Astrocyte of the cerebellum (primary cell): ENCODE data around the gene SIRT1.
A peak's percentile ranks its signal among the peaks of the same experiment; 100 is the strongest.
"Not testable (repeated sequence)": the region's sequence is repeated elsewhere in the genome, so short reads cannot be mapped to it uniquely, and the experiment has no call there.

Experiments
- DNase-seq: peaks from one replicate; pipeline ENCODE4 v3.0.0-alpha.2; 2011; ENCODE audit warnings: low read depth
- H3K4me3 ChIP-seq: 2 replicates; pipeline ENCODE4 v1.5.1; 2011; ENCODE audit warnings: mild to moderate bottlenecking, low read depth, low read length, moderate library complexity
- in situ Hi-C: cut with HindIII; loops from 2 replicates; pipeline ENCODE4 v1.10.0; 2017; ENCODE audit warnings: low sequenced_read_pairs
- TF ChIP-seq, protein P1 (sequence below): IDR thresholded peaks from 2 replicates; pipeline ENCODE4 v1.5.1; 2012; ENCODE audit warnings: low read length, low read depth, moderate library complexity, mild to moderate bottlenecking; ENCODE audit errors: missing control alignments

The SIRT1 gene

DNA sequence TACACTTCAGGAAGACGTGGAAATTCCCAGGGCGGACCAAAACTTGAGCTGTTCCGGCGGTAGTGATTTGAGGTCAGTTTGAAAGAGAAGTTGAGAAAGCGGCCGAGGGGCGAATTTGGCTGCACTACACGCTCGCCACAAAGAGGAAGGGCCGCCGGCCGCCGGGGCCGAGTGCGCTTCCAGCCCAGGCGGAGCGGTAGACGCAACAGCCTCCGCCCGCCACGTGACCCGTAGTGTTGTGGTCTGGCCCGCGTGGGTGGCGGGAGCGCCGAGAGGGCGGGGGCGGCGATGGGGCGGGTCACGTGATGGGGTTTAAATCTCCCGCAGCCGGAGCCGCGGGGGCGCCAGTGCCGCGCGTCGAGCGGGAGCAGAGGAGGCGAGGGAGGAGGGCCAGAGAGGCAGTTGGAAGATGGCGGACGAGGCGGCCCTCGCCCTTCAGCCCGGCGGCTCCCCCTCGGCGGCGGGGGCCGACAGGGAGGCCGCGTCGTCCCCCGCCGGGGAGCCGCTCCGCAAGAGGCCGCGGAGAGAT is at the start of gene SIRT1:
TSS of gene SIRT1 (plus strand) at position 344 of the 529 bp plus-strand sequence. CDS start at position 410, 66 bp downstream.
- TF ChIP-seq, protein P1, sequence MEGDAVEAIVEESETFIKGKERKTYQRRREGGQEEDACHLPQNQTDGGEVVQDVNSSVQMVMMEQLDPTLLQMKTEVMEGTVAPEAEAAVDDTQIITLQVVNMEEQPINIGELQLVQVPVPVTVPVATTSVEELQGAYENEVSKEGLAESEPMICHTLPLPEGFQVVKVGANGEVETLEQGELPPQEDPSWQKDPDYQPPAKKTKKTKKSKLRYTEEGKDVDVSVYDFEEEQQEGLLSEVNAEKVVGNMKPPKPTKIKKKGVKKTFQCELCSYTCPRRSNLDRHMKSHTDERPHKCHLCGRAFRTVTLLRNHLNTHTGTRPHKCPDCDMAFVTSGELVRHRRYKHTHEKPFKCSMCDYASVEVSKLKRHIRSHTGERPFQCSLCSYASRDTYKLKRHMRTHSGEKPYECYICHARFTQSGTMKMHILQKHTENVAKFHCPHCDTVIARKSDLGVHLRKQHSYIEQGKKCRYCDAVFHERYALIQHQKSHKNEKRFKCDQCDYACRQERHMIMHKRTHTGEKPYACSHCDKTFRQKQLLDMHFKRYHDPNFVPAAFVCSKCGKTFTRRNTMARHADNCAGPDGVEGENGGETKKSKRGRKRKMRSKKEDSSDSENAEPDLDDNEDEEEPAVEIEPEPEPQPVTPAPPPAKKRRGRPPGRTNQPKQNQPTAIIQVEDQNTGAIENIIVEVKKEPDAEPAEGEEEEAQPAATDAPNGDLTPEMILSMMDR: no peak
- in situ Hi-C loops: loop anchor here (25.0 kb wide), 1 partner anchor 178 kb away; no protein-coding TSS in a partner anchor
- DNase-seq: peak; percentile 86
- H3K4me3 ChIP-seq: peak within 1 kb of the TSS; percentile 82

DNA sequence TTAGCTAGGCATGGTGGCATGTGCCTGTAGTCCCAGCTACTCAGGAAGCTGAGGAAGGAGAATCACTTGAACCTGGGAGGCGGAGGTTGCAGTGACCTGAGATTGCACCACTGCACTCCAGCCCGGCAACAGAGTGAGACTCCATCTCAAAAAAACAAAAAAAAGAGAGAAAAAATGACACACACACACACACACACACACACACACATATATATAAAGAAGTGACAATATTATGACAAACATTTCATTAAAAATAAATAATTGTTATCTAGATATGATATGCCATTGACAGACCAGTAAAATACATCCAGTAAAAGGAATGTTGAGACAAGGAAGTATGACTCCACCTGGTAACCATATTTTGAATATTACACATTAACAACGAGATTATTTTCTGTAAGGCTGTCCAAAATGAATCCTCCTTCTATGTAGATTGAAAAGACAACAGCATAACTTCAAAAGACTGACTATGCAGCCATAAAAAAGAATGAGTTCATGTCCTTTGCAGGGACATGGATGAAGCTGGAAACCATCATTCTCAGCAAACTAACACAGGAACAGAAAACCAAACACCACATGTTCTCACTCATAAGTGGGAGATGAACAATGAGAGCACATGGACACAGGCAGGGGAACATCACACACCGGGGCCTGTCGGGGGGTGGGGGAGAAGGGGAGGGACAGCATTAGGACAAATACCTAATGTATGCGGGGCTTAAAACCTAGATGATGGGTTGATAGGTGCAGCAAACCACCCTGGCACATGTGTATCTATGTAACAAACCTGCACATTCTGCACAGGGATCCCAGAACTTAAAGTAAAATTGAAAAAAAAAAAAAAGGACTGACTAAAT is 48.7 kb upstream of the SIRT1 start:
- H3K4me3 ChIP-seq, in situ Hi-C loops: not testable (repeated sequence)

DNA sequence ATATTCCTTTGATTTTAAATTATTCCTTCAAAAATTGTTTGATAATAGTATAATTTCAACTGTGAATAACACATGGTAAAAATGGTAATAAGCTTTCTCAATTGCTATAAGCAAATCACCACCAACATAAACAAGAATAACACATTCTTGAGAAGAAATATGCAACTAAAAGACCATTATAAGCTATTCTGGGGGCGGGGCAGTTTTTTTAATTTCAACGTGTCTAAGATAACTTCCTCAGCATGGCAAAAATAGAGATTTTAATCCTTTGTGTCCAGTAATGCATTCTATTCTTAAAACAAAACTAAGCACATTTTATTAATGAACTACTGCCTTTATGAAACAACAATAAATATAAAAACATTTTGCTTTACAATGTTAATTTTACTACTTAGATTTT is 48.0 kb upstream of the SIRT1 start:
- TF ChIP-seq, protein P1: no peak
- no peak for DNase-seq
- H3K4me3 ChIP-seq: no peak overlapping the region
- in situ Hi-C loops: no loop called here

More for the DNA sequence above, 48.7 kb upstream of the SIRT1 start:
- not testable (repeated sequence) for DNase-seq

DNA sequence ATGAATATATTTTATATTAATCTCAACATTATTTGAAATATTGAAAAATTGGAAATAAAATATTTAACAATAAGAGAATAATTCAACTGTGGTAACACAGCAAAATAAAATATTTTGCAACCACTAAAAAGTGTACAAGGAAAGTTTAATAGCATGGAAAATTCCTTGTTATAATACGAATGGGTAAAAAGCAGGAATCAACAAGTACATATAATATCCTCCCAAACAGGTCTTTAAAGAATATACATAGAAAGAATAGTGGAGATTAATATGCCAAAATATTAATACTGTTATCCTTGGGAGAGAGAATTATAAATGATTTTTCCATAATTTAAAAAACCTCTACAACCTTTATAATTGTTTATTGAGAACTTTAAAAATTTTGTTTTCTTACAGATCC is 47.5 kb upstream of the SIRT1 start:
- H3K4me3 ChIP-seq: no peak overlapping the region
- TF ChIP-seq, protein P1: no peak
- in situ Hi-C loops: no loop called here
- DNase-seq: no peak

DNA sequence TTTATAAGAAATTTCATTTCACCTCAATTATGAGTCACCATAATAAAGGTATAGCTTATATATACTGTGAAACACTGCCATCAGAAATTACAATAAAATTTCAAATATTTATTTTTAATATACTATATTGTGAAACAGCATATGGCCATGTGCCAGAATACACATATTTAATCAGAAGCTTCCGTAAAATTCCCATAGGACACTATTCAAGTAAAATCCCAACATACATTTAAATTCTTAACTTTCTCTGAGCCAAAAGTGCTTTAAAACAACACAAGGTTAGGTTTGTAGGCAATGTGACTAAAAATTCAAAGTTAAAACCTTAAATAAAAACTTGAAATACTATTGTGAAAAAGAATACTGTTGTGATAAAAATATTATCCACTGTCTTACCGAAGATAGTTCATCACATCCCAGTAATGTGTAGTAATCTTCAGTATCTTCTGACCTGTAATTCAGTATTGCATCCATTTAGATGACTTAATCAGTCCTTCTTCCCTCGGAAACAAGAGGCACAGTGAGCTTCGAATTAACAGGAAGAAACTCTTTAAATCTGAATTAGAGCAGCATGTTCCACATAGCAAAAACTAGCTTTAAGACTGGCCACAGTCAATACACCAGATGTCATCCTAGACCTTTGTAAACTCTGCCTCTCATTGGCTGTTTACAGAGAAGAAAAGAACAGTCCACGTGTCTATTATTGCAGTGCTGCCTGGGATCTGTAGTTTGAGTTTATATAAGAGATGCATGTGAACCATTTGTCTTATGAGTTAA is 46.7 kb upstream of the SIRT1 start, which contains the start of gene DNAJC12:
TSS of gene DNAJC12 (minus strand) at position 648 of the 774 bp plus-strand sequence. CDS start at position 471, 177 bp downstream.
- DNase-seq: no peak
- TF ChIP-seq, protein P1: no peak
- in situ Hi-C loops: no loop called here
- H3K4me3 ChIP-seq: peak within 1 kb of the TSS; percentile 16

DNA sequence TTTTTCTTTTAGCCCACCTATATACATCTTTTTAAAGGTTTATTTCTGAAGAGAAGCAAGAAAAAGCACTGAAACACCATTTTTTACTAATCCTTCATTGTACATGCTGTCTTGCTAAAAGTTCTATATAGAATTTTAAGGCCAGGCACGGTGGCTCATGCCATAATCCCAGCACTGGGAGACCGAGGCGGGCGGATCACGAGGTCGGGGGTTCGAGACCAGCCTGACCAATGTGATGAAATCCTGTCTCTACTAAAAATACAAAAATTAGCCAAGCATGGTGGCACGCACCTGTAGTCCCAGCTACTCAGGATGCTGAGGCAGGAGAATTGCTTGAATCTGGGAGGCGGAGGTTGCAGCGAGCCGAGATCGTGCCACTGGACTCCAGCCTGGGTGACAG is 44.9 kb upstream of the SIRT1 start:
- DNase-seq, H3K4me3 ChIP-seq, in situ Hi-C loops: not testable (repeated sequence)

DNA sequence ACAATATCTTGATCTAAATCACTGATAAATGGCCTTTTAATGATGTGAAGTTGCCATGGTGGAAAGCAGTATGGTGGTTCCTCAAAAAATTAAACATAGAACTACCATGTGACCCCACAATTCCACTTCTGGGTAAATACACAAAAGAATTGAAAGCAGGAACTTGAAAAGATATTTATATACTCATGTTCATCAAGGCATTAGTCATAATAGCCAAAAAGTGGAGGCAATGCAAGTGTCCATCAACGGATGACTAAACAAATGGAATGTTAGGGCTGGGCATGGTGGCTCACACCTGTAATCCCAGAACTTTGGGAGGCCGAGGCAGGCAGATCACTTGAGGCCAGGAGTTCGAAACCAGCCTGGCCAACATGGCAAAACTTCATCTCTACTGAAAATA is 44.5 kb upstream of the SIRT1 start:
- in situ Hi-C loops: no loop called here
- no peak overlapping the region for H3K4me3 ChIP-seq
- no peak for DNase-seq
- TF ChIP-seq, protein P1: no peak
